Measurements from ENCODE around the gene TMC7. TPM values are rescaled to one million over a fixed set of nuclear protein-coding genes. Genes with fewer than 3 reads are reported as not detected.
"Not testable (repeated sequence)": the region's sequence is repeated elsewhere in the genome, so short reads cannot be mapped to it uniquely, and the experiment has no call there.

The TMC7 gene
- total RNA-seq, 1 donor from 2014 or later: 2.8 TPM

GRCh38 chr16:18984435-18985005 is 786 bp downstream of the TMC7 start:
- DNase-seq: no peak

GRCh38 chr16:18985256-18985655 is 1.5 kb downstream of the TMC7 start:
- not testable (repeated sequence) for DNase-seq

GRCh38 chr16:18991731-18992130 is 8.0 kb downstream of the TMC7 start:
- not testable (repeated sequence) for DNase-seq

GRCh38 chr16:18993531-18993930 is 9.8 kb downstream of the TMC7 start:
- DNase-seq: not testable (repeated sequence)

GRCh38 chr16:18994181-18994580 is 10.4 kb downstream of the TMC7 start:
- DNase-seq: not testable (repeated sequence)

- DNase-seq: not testable (repeated sequence)
Observed at GRCh38 chr16:18995406-18995805, 11.7 kb downstream of the TMC7 start.

GRCh38 chr16:18996536-18996935 is 12.8 kb downstream of the TMC7 start:
- not testable (repeated sequence) for DNase-seq

- DNase-seq: not testable (repeated sequence)
Observed at GRCh38 chr16:18997001-18997400, 13.3 kb downstream of the TMC7 start.

- no peak for DNase-seq
Observed at GRCh38 chr16:18999045-18999393, 15.3 kb downstream of the TMC7 start.

- DNase-seq: no peak
Observed at GRCh38 chr16:19001788-19002187, 18.1 kb downstream of the TMC7 start.

GRCh38 chr16:19003935-19004334 is 20.2 kb downstream of the TMC7 start:
- DNase-seq: no peak

GRCh38 chr16:19005561-19006445 is 22.1 kb downstream of the TMC7 start:
- peak; percentile 86 for DNase-seq

- no peak for DNase-seq
Observed at GRCh38 chr16:19006446-19007315, 22.9 kb downstream of the TMC7 start.

- no peak for DNase-seq
Observed at GRCh38 chr16:19008245-19009169, 24.8 kb downstream of the TMC7 start.

- DNase-seq: no peak
Observed at GRCh38 chr16:19011169-19011731, 27.5 kb downstream of the TMC7 start.

- DNase-seq: no peak
Observed at GRCh38 chr16:19014461-19014860, 30.7 kb downstream of the TMC7 start.

- DNase-seq: no peak
Observed at GRCh38 chr16:19017179-19017578, 33.4 kb downstream of the TMC7 start.

- no peak for DNase-seq
Observed at GRCh38 chr16:19020689-19021088, 37.0 kb downstream of the TMC7 start.

- DNase-seq: no peak
Observed at GRCh38 chr16:19021747-19022146, 38.0 kb downstream of the TMC7 start.

- DNase-seq: no peak
Observed at GRCh38 chr16:19027416-19027815, 43.7 kb downstream of the TMC7 start.

GRCh38 chr16:19029980-19030379 is 46.2 kb downstream of the TMC7 start:
- DNase-seq: no peak

Measured in occipital lobe (tissue), 2 donors.